Measurements from ENCODE around the gene PRKCH. TPM values are rescaled to one million over a fixed set of nuclear protein-coding genes. Genes with fewer than 3 reads are reported as not detected.

Gene PRKCH
- total and polyA plus RNA-seq, 3 donors from 2014 or later: 15.0 to 26.8 (median 25.4) TPM

DNA sequence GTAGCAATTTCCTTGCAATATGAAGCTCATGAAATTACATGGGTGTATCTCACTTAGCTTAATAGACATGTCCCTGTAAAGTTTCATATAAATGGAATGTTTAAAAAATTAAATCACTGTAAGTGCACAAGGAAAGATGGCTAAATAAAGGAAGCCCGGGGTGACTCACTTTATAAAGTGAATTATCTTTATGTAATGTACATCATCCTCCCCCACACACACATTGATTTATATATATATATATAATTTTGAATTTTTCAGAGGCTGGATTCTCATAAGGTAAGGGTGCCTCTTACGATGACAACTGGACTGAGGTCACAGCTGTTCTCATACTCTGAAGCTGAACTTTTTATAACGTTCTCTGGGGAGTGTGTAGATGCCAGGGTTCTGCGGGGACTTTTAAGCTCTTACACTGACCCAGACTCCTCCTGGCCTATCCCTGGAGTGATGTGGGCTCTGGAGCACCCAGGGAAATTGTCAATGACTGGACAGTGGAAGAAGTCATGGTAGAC is 265.2 kb downstream of the PRKCH start:
- 54 to 55% methylated on average over 4 of the region's 4 CpGs for WGBS, 2 donors
- H3K4me1 ChIP-seq: peaks cover 29% of the 10 kb centered on the region
- H3K27ac ChIP-seq: peak overlapping the region; percentile 47 to 83
- no peak for TF ChIP-seq CTCF (IDR thresholded peaks at IDR 0.05)
- TF ChIP-seq POLR2A (IDR thresholded peaks at IDR 0.05): no peak
- no peak for DNase-seq
- intact Hi-C loops (cut with DNase I; ENCODE audit: low total_unique reads): no loop called here
- H3K4me3 ChIP-seq: no peak overlapping the region
- H3K36me3 ChIP-seq (ENCODE audit: low read depth, missing control alignments): no peaks in the 10 kb centered on the region
- H3K27me3 ChIP-seq: no peaks in the 10 kb centered on the region
- no peaks in the 10 kb centered on the region for H3K9me3 ChIP-seq

DNA sequence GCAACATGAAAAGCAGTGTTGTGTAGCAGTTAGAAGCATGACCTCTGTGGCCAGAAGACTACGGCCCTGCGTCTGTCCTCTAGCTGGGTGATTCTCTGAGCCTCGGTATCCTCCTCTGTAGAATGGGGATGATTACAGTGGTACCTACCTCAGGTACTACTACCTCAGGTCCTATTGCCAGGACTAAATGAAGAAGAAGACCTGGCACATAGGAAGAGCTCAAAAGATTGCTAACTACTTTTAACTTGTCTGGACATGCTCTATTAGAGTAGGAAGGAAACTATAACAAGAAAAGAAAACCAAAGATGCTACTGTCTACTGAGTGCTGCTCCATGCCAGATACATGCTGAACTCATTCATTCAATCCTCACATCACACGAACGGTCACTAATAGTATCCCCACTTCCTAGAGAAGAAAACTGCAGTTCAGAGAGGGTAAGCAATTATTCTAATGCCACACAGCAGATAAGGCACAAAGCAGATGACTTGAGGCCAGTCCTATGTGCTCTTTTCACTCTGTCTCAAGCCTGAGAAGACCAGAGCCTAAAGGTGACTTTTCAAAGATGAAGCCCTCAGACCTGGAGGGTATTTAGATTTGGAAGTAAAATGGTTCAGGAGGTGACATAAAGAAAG is 265.8 kb downstream of the PRKCH start:
- intact Hi-C loops (cut with DNase I; ENCODE audit: low total_unique reads): no loop called here
- H3K27ac ChIP-seq: peak overlapping the region in 1 of 2 donors; percentile 83
- WGBS, 2 donors: 70 to 78% methylated on average over 5 of the region's 5 CpGs
- no peak for DNase-seq
- H3K4me3 ChIP-seq: no peak overlapping the region
- peaks cover 29% of the 10 kb centered on the region for H3K4me1 ChIP-seq
- H3K36me3 ChIP-seq (ENCODE audit: low read depth, missing control alignments): no peaks in the 10 kb centered on the region
- TF ChIP-seq CTCF (IDR thresholded peaks at IDR 0.05): no peak
- TF ChIP-seq POLR2A (IDR thresholded peaks at IDR 0.05): no peak
- no peaks in the 10 kb centered on the region for H3K27me3 ChIP-seq
- no peaks in the 10 kb centered on the region for H3K9me3 ChIP-seq

DNA sequence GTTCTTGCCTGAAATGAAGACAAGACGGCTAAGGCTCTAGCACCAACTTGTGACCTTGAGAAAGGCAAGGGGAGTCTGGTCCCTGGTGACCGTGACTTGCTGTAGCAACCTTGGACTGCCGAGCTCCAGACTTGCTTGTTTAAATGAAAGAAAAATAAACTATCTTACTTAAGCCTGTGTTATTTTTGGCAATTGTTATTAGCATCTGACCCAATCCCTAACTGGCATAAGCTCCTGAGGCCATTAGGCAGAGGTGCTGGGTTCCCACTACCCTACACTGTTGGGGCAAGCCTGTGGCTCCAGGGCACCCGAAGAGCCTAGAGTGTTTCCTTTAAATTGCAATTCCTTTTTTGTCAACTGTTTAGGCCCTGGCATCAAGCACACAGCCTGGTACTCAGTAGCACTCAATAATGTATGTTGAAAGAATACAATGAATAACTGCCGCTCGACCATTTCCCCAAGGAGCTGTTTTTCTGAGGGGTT is 267.1 kb downstream of the PRKCH start:
- DNase-seq: peak; percentile 47
- H3K4me1 ChIP-seq: peaks cover 23% of the 10 kb centered on the region
- intact Hi-C loops (cut with DNase I; ENCODE audit: low total_unique reads): no loop called here
- no peak overlapping the region for H3K4me3 ChIP-seq
- H3K36me3 ChIP-seq (ENCODE audit: low read depth, missing control alignments): no peaks in the 10 kb centered on the region
- WGBS, 2 donors: 58 to 65% methylated on average over 6 of the region's 6 CpGs
- H3K27ac ChIP-seq: peak overlapping the region in 1 of 2 donors; percentile 83
- no peaks in the 10 kb centered on the region for H3K9me3 ChIP-seq
- TF ChIP-seq CTCF (IDR thresholded peaks at IDR 0.05): no peak
- TF ChIP-seq POLR2A (IDR thresholded peaks at IDR 0.05): no peak
- no peaks in the 10 kb centered on the region for H3K27me3 ChIP-seq

DNA sequence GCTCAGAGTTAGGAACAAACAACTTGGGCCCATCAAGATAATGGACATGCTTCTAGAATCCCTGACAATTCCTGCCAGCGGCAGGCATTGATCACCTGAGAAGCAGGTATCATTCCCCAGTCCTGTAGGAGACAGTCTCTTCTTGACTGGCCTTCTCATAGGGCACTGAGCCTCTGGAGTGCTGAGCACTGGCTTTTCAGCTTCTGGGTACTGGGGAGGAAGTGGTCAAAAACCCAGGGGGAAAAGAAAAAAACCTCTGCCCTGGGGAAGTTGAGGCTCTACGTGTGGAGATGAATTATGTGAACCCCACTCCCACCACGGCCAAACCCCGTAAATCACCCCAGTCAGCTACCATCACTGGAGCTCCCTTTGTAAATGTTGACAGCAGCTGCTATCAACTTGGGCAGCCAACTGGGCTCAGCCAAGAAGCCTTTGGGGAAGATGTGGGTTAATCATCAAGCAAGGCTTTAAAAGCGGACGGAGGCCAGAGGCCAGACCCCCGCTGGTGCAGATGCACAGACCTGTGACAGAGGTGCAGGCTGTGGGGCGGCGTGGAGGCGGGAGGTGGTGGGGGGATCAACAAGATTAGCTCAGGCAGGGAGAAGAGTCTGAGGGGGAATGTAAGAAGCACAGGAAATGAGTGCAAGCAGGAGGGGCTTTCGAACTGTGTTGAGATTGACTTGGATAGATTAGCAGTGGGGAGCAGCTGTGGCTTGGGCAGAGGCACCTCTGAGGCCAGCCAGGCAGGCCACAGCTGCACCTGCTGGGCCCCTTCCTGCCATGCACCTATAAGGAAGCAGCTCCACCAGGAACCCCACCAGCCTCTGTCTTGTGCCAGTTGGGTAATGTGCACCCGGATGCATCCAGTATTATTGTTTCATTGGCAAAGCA is 268.6 kb downstream of the PRKCH start:
- no peak for DNase-seq
- H3K36me3 ChIP-seq (ENCODE audit: low read depth, missing control alignments): no peaks in the 10 kb centered on the region
- no peak overlapping the region for H3K4me3 ChIP-seq
- H3K27ac ChIP-seq: no peak overlapping the region
- intact Hi-C loops (cut with DNase I; ENCODE audit: low total_unique reads): no loop called here
- H3K4me1 ChIP-seq: peaks cover 21% of the 10 kb centered on the region
- no peaks in the 10 kb centered on the region for H3K9me3 ChIP-seq
- WGBS, 2 donors: 91 to 92% methylated on average over 12 of the region's 12 CpGs
- TF ChIP-seq POLR2A (IDR thresholded peaks at IDR 0.05): no peak
- TF ChIP-seq CTCF (IDR thresholded peaks at IDR 0.05): no peak
- no peaks in the 10 kb centered on the region for H3K27me3 ChIP-seq
